Heart left ventricle (tissue), 16 donors: ENCODE measurements around the gene FER1L5. TPM values are rescaled to one million over a fixed set of nuclear protein-coding genes. Genes with fewer than 3 reads are reported as not detected.

Experiments
- ATAC-seq, 4 donors: fragments of 200-7000 bp; cut with Tn5 transposase; one replicate each; pipeline ENCODE4 v1.9.1; 2020 to 2022; ENCODE audit warnings: moderate library complexity in 4 of 4, mild to moderate bottlenecking in 3 of 4, moderate number of reproducible peaks in 1 of 4
- DNase-seq, 5 donors: peaks; one replicate each; pipeline ENCODE4 v3.0.0-alpha.2; 2020
- H3K27ac ChIP-seq, 12 donors: fragments of 200-600 bp; sonication (generic) in 4 of 12; one replicate each; pipeline versions ENCODE4 v1.5.0 to v1.8.0; 2016 to 2022; ENCODE audit warnings: mild to moderate bottlenecking in 2 of 12
- H3K27me3 ChIP-seq, 9 donors: fragments of 200-600 bp; sonication (generic) in 2 of 9; one replicate each; pipeline versions ENCODE4 v1.5.1 to v1.8.0; 2016 to 2022; ENCODE audit warnings: mild to moderate bottlenecking in 3 of 9
- H3K36me3 ChIP-seq, 9 donors: fragments of 200-600 bp; sonication (generic) in 2 of 9; one replicate each; pipeline versions ENCODE4 v1.5.0 to v1.8.0; 2018 to 2022; ENCODE audit warnings: mild to moderate bottlenecking in 2 of 9
- H3K4me1 ChIP-seq, 12 donors: fragments of 200-600 bp; sonication (generic) in 4 of 12; one replicate each; pipeline versions ENCODE4 v1.5.0 to v1.8.0; 2016 to 2022; ENCODE audit warnings: mild to moderate bottlenecking in 3 of 12
- H3K4me3 ChIP-seq, 12 donors: fragments of 200-600 bp; sonication (generic) in 4 of 12; one replicate each; pipeline versions ENCODE4 v1.5.0 to v1.8.0; 2017 to 2022; ENCODE audit warnings: mild to moderate bottlenecking in 9 of 12, moderate library complexity in 4 of 12
- H3K9me3 ChIP-seq, 12 donors: fragments of 200-600 bp; sonication (generic) in 4 of 12; one replicate each; pipeline versions ENCODE4 v1.5.0 to v1.8.0; 2016 to 2022; ENCODE audit warnings: mild to moderate bottlenecking in 1 of 12
- POLR2A ChIP-seq, 2 donors: fragments of 450-650 bp; IDR thresholded peaks; one replicate each; pipeline ENCODE4 v1.6.1; 2017; ENCODE audit warnings: antibody characterized with exemption in 2 of 2, mild to moderate bottlenecking in 2 of 2, moderate library complexity in 2 of 2
- WGBS, 4 donors: extraction: QIAGEN DNeasy Blood & Tissue Kit in 2 of 4; methylation state at CpG; one replicate each; pipeline versions ENCODE4 v1.1.5 to v1.1.7; 2013 to 2018; 5-methylcytosine and 5-hydroxymethylcytosine counted together
- intact Hi-C, 10 donors: fragments of 100-400 bp; cut with DNase I; formaldehyde crosslinking; loops; one replicate each; pipeline versions ENCODE4 v1.11.1 to v1.14.2; 2022
- polyA plus RNA-seq, 2 donors: library from polyadenylated mRNA; stranded (reverse); fragments of 200-250 nt; gene quantifications; one replicate each; pipeline ENCODE4 v1.2.3, GENCODE V29; 2013
- total RNA-seq, 9 donors: library from RNA; depleted of rRNA in 2 of 9; stranded (reverse); fragments of >200 nt in 2 of 9; fragmentation: NEBNext Ultra II Directional in 3 of 9; extraction: Animal tissue kit (Norgen Biotek cat#: 25700) in 3 of 9; gene quantifications; one replicate each; pipeline versions ENCODE4 v1.1.0 to v1.2.4, GENCODE V29; 2016 to 2023
- TF ChIP-seq, protein P1 (sequence below), 12 donors: fragments of 200-600 bp; sonication (generic) in 4 of 12; IDR thresholded peaks; one replicate each; pipeline versions ENCODE4 v1.5.0 to v1.8.0; 2018 to 2022; ENCODE audit warnings: antibody characterized with exemption in 12 of 12, mild to moderate bottlenecking in 5 of 12
- donor health status: ischemic (EF 13 %, LVEDD 7.1; RV severe dilation, severe dysfunction).
- donor health status: healthy with polysubstance abuse.
- donor health status: DM: no; HTN: yes; CAD: no.
- donor health status: DM: no; HTN: no; CAD: no.
- donor health status: ischemic (EF 25% LVEDD 6.9; RV normal size, moderate dysfunction).
- donor health status: ischemic (EF 25% LVEDD 5.7; RV mildly dilated, moderate dysfunction).
- donor health status: healthy.
- donor health status: DM: yes; HTN: yes; CAD: no.
- donor health status: ischemic (EF 35%, LVEDD 5.7; RV mildly dilated, moderate dysfunction).
- donor health status: nonischemic (EF 11% LVEDD 7.7; RV severe dilation, severe dysfunction).
- donor health status: DM: yes; HTN: yes; CAD: no.
- donor health status: PGD.
- donor health status: ischemic (EF 29% LVEDD 5.4; RV normal size, mild dysfunction).
- donor health status: nonischemic (EF 23%, LVEDD 6.1; RV moderate dilation, normal function).

Gene FER1L5
- total and polyA plus RNA-seq, 11 donors: 0.01 to 0.15 (median 0.07) TPM; not detected in 7

DNA sequence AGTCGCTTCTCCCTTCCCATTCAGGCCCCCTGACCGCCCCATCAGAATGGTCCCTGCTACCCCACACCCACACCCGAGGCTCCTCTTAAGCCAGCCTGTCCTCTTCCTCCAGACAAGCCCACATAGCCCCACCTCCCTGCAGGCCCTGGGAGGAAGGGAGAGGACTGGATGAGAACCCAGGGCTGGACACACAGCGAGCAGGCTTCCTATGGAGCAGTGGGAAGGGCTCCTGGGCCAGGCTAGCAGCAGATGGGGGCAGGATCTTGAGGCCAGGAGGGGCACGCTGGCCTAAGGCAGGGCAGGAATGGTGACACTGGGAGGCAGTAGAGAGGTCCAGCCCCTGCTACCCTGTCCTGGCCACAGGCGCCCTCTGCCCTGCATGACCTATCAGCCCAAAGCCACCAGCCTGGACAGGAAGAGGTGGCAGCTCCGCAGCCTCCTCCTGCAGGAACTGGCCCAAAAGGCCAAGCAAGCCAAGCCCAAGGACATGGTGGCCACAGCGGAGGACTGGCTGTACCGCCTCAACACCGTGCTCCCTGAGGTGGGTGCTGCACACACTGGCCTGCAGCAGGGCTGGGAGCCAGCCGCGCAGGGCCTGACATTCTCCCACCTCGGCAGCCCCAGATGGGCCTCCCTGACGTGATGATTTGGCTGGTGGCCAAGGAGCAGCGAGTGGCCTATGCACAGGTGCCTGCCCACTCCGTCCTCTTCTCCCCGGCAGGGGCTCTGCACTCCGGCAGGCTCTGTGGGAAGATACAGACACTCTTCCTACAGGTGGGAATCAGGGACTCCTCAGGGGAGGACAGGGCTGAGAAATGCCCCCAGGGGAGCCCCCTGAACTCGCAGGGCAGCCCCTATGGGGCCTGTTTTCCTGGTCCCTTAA, 43.3 kb downstream of the FER1L5 start:
- WGBS, 4 donors: 37 to 55% (median 38%) methylated on average over 9 to 19 of the region's 19 CpGs
- Histone ChIP-seq H3K9me3 (no peaks in the 10 kb centered on the region), H3K4me1 (peaks cover 0 to 15% (median 10%) of the 10 kb centered on the region in 12 donors), H3K27ac (no peak overlapping the region), H3K4me3 (no peak overlapping the region), H3K36me3 (no peaks in the 10 kb centered on the region), H3K27me3 (no peaks in the 10 kb centered on the region)
- ATAC-seq (peak; percentile 50 to 70 (median 61)), DNase-seq (peak in 4 of 5 donors; percentile 36 to 61 (median 48))
- TF ChIP-seq, protein P1, sequence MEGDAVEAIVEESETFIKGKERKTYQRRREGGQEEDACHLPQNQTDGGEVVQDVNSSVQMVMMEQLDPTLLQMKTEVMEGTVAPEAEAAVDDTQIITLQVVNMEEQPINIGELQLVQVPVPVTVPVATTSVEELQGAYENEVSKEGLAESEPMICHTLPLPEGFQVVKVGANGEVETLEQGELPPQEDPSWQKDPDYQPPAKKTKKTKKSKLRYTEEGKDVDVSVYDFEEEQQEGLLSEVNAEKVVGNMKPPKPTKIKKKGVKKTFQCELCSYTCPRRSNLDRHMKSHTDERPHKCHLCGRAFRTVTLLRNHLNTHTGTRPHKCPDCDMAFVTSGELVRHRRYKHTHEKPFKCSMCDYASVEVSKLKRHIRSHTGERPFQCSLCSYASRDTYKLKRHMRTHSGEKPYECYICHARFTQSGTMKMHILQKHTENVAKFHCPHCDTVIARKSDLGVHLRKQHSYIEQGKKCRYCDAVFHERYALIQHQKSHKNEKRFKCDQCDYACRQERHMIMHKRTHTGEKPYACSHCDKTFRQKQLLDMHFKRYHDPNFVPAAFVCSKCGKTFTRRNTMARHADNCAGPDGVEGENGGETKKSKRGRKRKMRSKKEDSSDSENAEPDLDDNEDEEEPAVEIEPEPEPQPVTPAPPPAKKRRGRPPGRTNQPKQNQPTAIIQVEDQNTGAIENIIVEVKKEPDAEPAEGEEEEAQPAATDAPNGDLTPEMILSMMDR (IDR thresholded peaks at IDR 0.05): peak in 1 of 12 donors; percentile 6
- TF ChIP-seq POLR2A (IDR thresholded peaks at IDR 0.05): no peak
- intact Hi-C loops: no loop called here

DNA sequence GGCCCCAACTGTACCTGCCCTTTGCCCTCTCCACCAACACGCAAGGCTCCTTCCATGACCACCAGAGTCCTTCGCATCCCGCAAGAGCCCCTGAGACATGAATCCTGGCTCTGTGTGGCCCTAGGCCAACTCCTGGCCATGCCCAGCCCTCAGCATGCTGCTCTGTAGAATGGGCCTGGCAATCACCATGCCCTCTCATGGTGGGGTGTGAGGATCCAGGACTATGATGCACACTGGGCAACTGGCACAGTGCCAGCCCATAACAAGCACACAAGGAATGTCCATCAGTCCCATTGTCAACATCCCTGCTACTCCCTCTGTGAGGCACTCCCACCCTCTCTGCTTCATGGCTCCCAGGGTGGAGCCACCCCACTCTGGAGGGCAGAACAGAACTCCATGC, 44.7 kb downstream of the FER1L5 start:
- H3K9me3 ChIP-seq: no peaks in the 10 kb centered on the region
- H3K4me3 ChIP-seq: no peak overlapping the region
- intact Hi-C loops: no loop called here
- no peak for TF ChIP-seq POLR2A (IDR thresholded peaks at IDR 0.05)
- TF ChIP-seq, protein P1 (IDR thresholded peaks at IDR 0.05): no peak
- WGBS, 4 donors: 97 to 100% (median 98%) methylated on average over 3 of the region's 3 CpGs
- H3K27me3 ChIP-seq: no peaks in the 10 kb centered on the region
- no peak for DNase-seq
- H3K27ac ChIP-seq: no peak overlapping the region
- H3K36me3 ChIP-seq: no peaks in the 10 kb centered on the region
- no peak for ATAC-seq
- peaks cover 0 to 15% (median 10%) of the 10 kb centered on the region in 12 donors for H3K4me1 ChIP-seq

DNA sequence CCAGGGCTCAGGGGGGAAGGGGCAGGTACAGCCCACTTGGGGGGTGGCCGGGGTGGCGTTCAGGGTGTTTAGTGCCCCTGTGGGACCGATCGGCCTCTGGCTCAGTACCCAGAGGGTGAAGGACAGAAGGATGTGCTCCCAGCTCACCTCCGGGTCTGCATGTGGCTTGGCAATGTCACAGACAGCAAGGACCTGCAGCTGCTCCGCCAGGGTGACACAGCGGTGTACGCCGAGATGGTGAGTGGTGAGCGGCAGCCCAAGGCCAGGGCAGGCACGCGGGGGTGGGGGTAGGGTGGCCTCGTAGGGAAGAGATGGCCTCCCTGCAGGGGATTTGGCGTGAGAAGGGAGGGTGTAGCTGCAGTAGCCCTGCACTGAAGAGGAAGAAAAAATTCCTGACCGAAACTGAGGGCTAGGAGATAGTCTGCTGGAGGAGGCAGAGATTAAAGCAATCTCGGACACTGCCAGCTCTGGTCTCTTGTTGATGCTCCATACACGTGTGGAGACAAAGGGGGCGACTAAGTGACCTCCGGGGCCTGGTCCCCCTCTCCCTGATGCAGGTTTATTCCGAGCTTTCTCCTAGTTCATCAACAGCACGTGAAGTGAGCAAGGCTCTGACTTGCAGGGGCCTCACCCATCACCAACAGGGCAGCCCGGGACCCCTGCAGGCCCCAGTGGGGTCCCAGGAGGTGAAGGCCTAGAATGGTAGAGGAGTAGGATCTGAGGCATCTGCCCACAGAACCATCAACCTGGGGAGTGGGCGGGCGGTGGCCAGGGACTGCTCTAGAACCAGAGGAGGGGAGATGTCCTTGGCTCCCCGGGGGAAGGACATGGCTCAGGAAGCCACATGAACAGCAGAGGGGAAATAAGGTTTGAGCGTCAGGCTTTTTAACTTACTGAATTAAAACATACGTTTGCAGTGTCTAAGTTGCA, 45.4 kb downstream of the FER1L5 start:
- H3K4me3 ChIP-seq: no peak overlapping the region
- 84 to 87% (median 86%) methylated on average over 26 to 27 of the region's 27 CpGs for WGBS, 4 donors
- ATAC-seq (no peak), DNase-seq (no peak)
- H3K36me3 ChIP-seq: no peaks in the 10 kb centered on the region
- H3K9me3 ChIP-seq: no peaks in the 10 kb centered on the region
- H3K27ac ChIP-seq: no peak overlapping the region
- intact Hi-C loops: no loop called here
- no peak for TF ChIP-seq POLR2A (IDR thresholded peaks at IDR 0.05)
- TF ChIP-seq, protein P1 (IDR thresholded peaks at IDR 0.05): no peak
- H3K4me1 ChIP-seq: peaks cover 0 to 15% (median 10%) of the 10 kb centered on the region in 12 donors
- no peaks in the 10 kb centered on the region for H3K27me3 ChIP-seq
